Trophoblast cell (in vitro differentiated cells and primary cell): Measurements from ENCODE around the gene IP6K3.

ENCODE experiments used
- DNase-seq, 2 donors: peaks; one replicate each; pipeline ENCODE4 v3.0.0-alpha.2; 2016
- H2AFZ ChIP-seq: 2 replicates; pipeline ENCODE4 v1.6.1; 2013; ENCODE audit warnings: low read length, moderate library complexity, mild to moderate bottlenecking; ENCODE audit not compliant: insufficient read depth, poor library complexity
- H2AK5ac ChIP-seq: 2 replicates; pipeline ENCODE4 v1.6.1; 2013; ENCODE audit warnings: mild to moderate bottlenecking, low read length
- H2BK120ac ChIP-seq: 2 replicates; pipeline ENCODE4 v1.6.1; 2013; ENCODE audit warnings: low read length, mild to moderate bottlenecking, moderate library complexity; ENCODE audit not compliant: insufficient read depth, poor library complexity
- H2BK12ac ChIP-seq: 2 replicates; pipeline ENCODE4 v1.6.1; 2013; ENCODE audit warnings: mild to moderate bottlenecking, low read length, moderate library complexity
- H2BK5ac ChIP-seq: 2 replicates; pipeline ENCODE4 v1.6.1; 2013; ENCODE audit warnings: low read length, low read depth, moderate library complexity, mild to moderate bottlenecking; ENCODE audit not compliant: poor library complexity
- H3K14ac ChIP-seq: 2 replicates; pipeline ENCODE4 v1.6.1; 2013; ENCODE audit warnings: mild to moderate bottlenecking, low read length
- H3K18ac ChIP-seq: 2 replicates; pipeline ENCODE4 v1.6.1; 2013; ENCODE audit warnings: mild to moderate bottlenecking, low read length
- H3K23ac ChIP-seq: 2 replicates; pipeline ENCODE4 v1.6.1; 2013; ENCODE audit warnings: low read length
- H3K27ac ChIP-seq: 2 replicates; pipeline ENCODE4 v1.5.1; 2013; ENCODE audit warnings: low read depth, mild to moderate bottlenecking, inconsistent platforms, low read length, moderate library complexity
- H3K27me3 ChIP-seq: 2 replicates; pipeline ENCODE4 v1.6.1; 2013; ENCODE audit warnings: inconsistent platforms, mild to moderate bottlenecking, low read length, moderate library complexity; ENCODE audit not compliant: insufficient read depth
- H3K36me3 ChIP-seq, 2 experiments: 1 replicate in 1 of 2; 2 replicates in 1 of 2; pipeline ENCODE4 v1.6.1; 2013; ENCODE audit warnings: low read length in 2 of 2, mild to moderate bottlenecking in 2 of 2, moderate library complexity in 1 of 2; ENCODE audit not compliant: insufficient read depth in 2 of 2, control insufficient read depth in 1 of 2
- H3K4ac ChIP-seq: 2 replicates; pipeline ENCODE4 v1.6.1; 2013; ENCODE audit warnings: low read depth, mild to moderate bottlenecking, low read length, moderate library complexity
- H3K4me1 ChIP-seq, 2 experiments: 1 replicate in 1 of 2; 2 replicates in 1 of 2; pipeline ENCODE4 v1.6.1; 2013; ENCODE audit warnings: low read length in 2 of 2, mild to moderate bottlenecking in 2 of 2, moderate library complexity in 1 of 2; ENCODE audit not compliant: insufficient read depth in 2 of 2, control insufficient read depth in 1 of 2
- H3K4me2 ChIP-seq: 2 replicates; pipeline ENCODE4 v1.6.1; 2013; ENCODE audit warnings: inconsistent platforms, mild to moderate bottlenecking, low read length, moderate library complexity
- H3K4me3 ChIP-seq: 2 replicates; pipeline ENCODE4 v1.5.1; 2013; ENCODE audit warnings: mild to moderate bottlenecking, low read depth, low read length, inconsistent platforms
- H3K79me1 ChIP-seq: one replicate; pipeline ENCODE4 v1.6.1; 2013; ENCODE audit warnings: low read length
- H3K79me2 ChIP-seq: 2 replicates; pipeline ENCODE4 v1.6.1; 2013; ENCODE audit warnings: low read length, mild to moderate bottlenecking; ENCODE audit not compliant: control insufficient read depth, insufficient read depth, poor library complexity
- H3K9ac ChIP-seq: 2 replicates; pipeline ENCODE4 v1.6.1; 2013; ENCODE audit warnings: mild to moderate bottlenecking, low read length
- H3K9me3 ChIP-seq: 2 replicates; pipeline ENCODE4 v1.6.1; 2013; ENCODE audit warnings: low read depth, mild to moderate bottlenecking, control low read depth, inconsistent platforms, low read length; ENCODE audit not compliant: insufficient read depth
- H4K12ac ChIP-seq: 2 replicates; pipeline ENCODE4 v1.6.1; 2013; ENCODE audit warnings: low read depth, mild to moderate bottlenecking, low read length, moderate library complexity
- H4K8ac ChIP-seq: 2 replicates; pipeline ENCODE4 v1.6.1; 2013; ENCODE audit warnings: low read depth, mild to moderate bottlenecking, low read length, moderate library complexity
- H4K91ac ChIP-seq: one replicate; pipeline ENCODE4 v1.6.1; 2013; ENCODE audit warnings: low read depth, mild to moderate bottlenecking, low read length, moderate library complexity
- WGBS: extraction: QIAGEN DNeasy Blood & Tissue Kit; methylation state at CpG from one replicate; pipeline ENCODE4 v1.1.7; 2013; ENCODE audit warnings: missing lambda C conversion rate; ENCODE audit not compliant: insufficient read length, insufficient coverage; ENCODE audit errors: extremely low coverage; 5-methylcytosine and 5-hydroxymethylcytosine counted together

Gene IP6K3

GRCh38 chr6:33696076-33696475, 50.6 kb downstream of the IP6K3 start:
- Histone ChIP-seq H3K4me2 (no peak overlapping the region), H4K91ac (no peak overlapping the region), H2BK5ac (no peak overlapping the region), H3K79me2 (no peaks in the 10 kb centered on the region), H3K9ac (no peak overlapping the region), H2AK5ac (no peak overlapping the region), H3K9me3 (peaks cover 4% of the 10 kb centered on the region), H2BK12ac (no peak overlapping the region), H3K4me3 (no peak overlapping the region), H3K27me3 (no peaks in the 10 kb centered on the region), H2BK120ac (no peak overlapping the region), H3K18ac (no peak overlapping the region), H3K79me1 (no peaks in the 10 kb centered on the region), H3K36me3 (peaks cover 39 to 45% of the 10 kb centered on the region in 2 experiments), H3K27ac (no peak overlapping the region), H2AFZ (peak overlapping the region; percentile 21), H4K8ac (no peak overlapping the region), H3K14ac (no peak overlapping the region), H3K4me1 (peaks cover 5 to 8% of the 10 kb centered on the region in 2 experiments), H3K23ac (no peak overlapping the region), H3K4ac (no peak overlapping the region), H4K12ac (no peak overlapping the region)
- WGBS, result no CpG with 5 or more reads among the region's 10 CpGs
- DNase-seq, result no peak

GRCh38 chr6:33695451-33695887, 51.2 kb downstream of the IP6K3 start:
- Histone ChIP-seq H4K91ac (no peak overlapping the region), H3K27me3 (no peaks in the 10 kb centered on the region), H3K79me1 (no peaks in the 10 kb centered on the region), H3K79me2 (no peaks in the 10 kb centered on the region), H3K9ac (no peak overlapping the region), H4K12ac (no peak overlapping the region), H2AFZ (no peak overlapping the region), H3K4me1 (peaks cover 5 to 11% of the 10 kb centered on the region in 2 experiments), H2BK120ac (no peak overlapping the region), H3K4me3 (no peak overlapping the region), H2AK5ac (no peak overlapping the region), H3K4ac (no peak overlapping the region), H4K8ac (no peak overlapping the region), H3K27ac (no peak overlapping the region), H3K18ac (no peak overlapping the region), H3K4me2 (no peak overlapping the region), H3K36me3 (peaks cover 45 to 49% of the 10 kb centered on the region in 2 experiments), H3K23ac (no peak overlapping the region), H3K14ac (no peak overlapping the region), H2BK12ac (no peak overlapping the region), H2BK5ac (no peak overlapping the region), H3K9me3 (peaks cover 4% of the 10 kb centered on the region)
- no CpG with 5 or more reads among the region's 16 CpGs for WGBS
- no peak for DNase-seq

GRCh38 chr6:33694977-33695376, 51.7 kb downstream of the IP6K3 start:
- H3K4me3 ChIP-seq, result no peak overlapping the region
- no peak overlapping the region for H4K12ac ChIP-seq
- no peak overlapping the region for H3K27ac ChIP-seq
- H2AFZ ChIP-seq, result no peak overlapping the region
- H3K79me1 ChIP-seq, result no peaks in the 10 kb centered on the region
- peaks cover 5 to 11% of the 10 kb centered on the region in 2 experiments for H3K4me1 ChIP-seq
- no peak overlapping the region for H3K18ac ChIP-seq
- H2BK120ac ChIP-seq, result no peak overlapping the region
- no peak overlapping the region for H2BK12ac ChIP-seq
- H3K36me3 ChIP-seq, result peaks cover 45 to 47% of the 10 kb centered on the region in 2 experiments
- no peak overlapping the region for H3K14ac ChIP-seq
- H2BK5ac ChIP-seq, result no peak overlapping the region
- no peak overlapping the region for H3K4ac ChIP-seq
- H3K23ac ChIP-seq, result no peak overlapping the region
- H3K27me3 ChIP-seq, result no peaks in the 10 kb centered on the region
- H3K4me2 ChIP-seq, result no peak overlapping the region
- H3K9me3 ChIP-seq, result peaks cover 4% of the 10 kb centered on the region
- no peak overlapping the region for H4K91ac ChIP-seq
- H3K79me2 ChIP-seq, result no peaks in the 10 kb centered on the region
- no peak overlapping the region for H4K8ac ChIP-seq
- no peak overlapping the region for H2AK5ac ChIP-seq
- no peak for DNase-seq
- H3K9ac ChIP-seq, result no peak overlapping the region
- WGBS, result no CpG with 5 or more reads among the region's 5 CpGs

GRCh38 chr6:33694401-33694931, 52.2 kb downstream of the IP6K3 start:
- Histone ChIP-seq H2BK12ac (no peak overlapping the region), H3K9me3 (peaks cover 4% of the 10 kb centered on the region), H3K27ac (no peak overlapping the region), H2AFZ (no peak overlapping the region), H4K91ac (no peak overlapping the region), H3K23ac (no peak overlapping the region), H2BK5ac (no peak overlapping the region), H3K9ac (no peak overlapping the region), H2BK120ac (no peak overlapping the region), H4K12ac (no peak overlapping the region), H3K18ac (no peak overlapping the region), H3K4ac (no peak overlapping the region), H2AK5ac (no peak overlapping the region), H3K79me2 (no peaks in the 10 kb centered on the region), H3K4me2 (no peak overlapping the region), H3K36me3 (peaks cover 47 to 49% of the 10 kb centered on the region in 2 experiments), H3K79me1 (no peaks in the 10 kb centered on the region), H3K27me3 (no peaks in the 10 kb centered on the region), H4K8ac (no peak overlapping the region), H3K14ac (no peak overlapping the region), H3K4me1 (peaks cover 5 to 11% of the 10 kb centered on the region in 2 experiments), H3K4me3 (no peak overlapping the region)
- WGBS, result no CpG with 5 or more reads among the region's 19 CpGs
- DNase-seq, result no peak
